ENCODE results near the gene THAP3.
"Not testable (repeated sequence)": the region's sequence is repeated elsewhere in the genome, so short reads cannot be mapped to it uniquely, and the experiment has no call there.

The THAP3 gene

DNA sequence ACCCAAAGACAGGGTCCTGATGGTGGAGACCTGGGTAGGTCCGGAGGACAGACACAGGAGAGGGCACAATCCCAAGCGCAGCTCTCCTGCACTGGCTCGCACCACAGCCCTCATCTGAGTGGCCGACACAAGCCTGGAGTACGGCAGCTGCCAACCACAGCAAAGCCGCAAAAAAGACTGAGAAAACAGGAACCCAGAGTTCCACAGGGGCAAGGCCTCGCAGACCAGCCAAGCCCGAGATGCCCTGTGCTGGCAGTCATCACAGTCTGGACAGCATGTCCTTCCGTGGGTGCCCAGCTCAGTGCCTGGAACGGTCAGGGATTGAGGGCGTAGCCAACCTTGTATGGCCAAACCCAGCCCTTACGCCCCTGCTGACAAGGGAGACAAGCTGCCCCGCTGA is 33.4 kb upstream of the THAP3 start:
- no peak for DNase-seq

DNA sequence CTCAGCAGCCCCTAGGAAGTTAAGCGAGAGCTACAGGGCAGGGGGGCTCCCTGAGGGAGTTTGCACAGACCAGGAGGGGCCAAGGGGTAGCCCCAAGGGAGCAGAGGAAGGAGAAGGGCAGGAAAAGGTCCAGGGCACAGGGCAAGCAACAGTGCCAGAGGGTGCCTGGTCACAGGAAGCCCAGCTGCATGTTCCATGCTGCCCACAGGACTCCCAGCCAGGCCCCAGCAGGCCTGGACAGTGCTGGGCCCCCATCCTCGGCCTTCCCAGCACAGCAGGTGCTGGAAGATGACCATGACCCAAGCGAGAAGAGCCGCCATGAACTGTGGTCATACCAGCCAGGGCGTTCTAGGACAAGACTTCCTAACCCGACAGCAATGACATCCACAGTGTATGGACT is 33.0 kb upstream of the THAP3 start:
- no peak for DNase-seq

DNA sequence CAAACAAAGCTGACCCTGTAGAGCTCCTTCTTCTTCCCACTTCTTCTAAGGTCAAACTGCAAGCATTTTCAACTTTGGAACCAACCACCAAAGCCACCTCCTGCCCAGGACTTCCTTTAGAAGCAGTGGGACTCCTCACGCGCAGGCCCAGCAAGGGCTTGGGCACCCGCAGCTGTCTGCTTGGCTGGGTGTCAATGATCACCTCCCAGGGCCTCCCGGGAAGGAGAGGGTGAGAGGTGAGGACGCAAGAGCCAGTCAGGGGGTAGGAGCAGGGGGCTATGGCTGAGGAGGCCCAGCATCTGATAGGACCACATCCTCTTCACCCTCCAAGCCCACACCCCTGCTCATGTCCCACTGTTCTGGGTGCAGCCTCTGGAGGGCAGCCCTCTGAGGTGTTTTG is 32.2 kb upstream of the THAP3 start:
- DNase-seq = no peak

DNA sequence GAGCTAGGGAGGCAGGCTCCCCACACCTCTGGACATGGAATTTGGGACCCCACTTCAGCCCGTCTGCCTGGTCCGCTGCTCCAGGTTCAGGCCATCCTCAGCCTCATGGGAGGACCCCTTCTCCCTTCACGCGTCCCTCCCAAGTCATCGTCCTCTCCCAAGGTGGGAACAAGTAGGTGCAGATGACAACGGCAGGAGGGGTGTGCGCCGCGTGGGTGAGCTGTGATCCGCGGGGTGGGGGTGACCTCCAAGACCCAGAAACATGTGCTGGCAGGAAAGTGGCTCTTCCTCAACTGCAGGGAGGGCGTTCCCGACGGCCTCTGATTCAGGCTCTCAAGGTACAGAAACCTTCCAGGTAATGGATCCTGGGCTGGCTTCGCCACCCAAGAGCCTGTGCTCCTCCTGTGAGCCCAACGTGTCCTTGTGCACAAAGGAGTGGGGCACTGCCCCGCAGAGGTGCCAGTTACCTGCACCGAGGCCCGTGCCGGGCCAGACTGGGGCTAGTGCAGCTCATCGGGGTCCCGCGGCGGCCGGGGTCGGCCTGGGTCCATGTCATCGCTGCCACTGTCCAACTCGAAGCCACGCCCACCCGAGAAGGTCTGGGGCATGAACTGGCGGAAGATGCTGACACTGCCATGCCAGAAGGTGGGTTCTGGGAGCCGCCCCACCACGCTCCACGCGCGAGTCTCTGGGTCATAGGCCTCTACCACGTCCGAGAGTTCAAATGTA is 31.6 kb upstream of the THAP3 start:
- DNase-seq = no peak

DNA sequence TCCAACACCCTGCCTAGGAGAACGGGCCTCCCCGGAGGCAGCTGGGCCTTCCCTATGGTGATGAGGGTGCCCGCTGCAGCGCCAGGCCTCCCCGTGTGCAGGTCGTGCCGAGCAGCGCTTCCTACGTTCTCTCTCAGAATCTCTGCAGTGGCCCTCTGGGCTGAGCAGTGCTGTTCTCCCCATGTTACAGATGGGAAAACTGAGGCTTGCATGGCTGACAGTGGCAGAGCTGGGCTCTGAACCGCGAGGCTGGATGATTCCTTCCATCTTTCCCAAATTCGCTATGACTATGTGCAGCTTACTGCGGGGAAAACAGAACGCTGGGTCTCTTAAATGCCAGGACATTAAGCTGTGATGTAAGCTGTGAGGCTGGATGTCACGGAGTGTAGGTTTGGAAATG is 30.9 kb upstream of the THAP3 start:
- no peak for DNase-seq

DNA sequence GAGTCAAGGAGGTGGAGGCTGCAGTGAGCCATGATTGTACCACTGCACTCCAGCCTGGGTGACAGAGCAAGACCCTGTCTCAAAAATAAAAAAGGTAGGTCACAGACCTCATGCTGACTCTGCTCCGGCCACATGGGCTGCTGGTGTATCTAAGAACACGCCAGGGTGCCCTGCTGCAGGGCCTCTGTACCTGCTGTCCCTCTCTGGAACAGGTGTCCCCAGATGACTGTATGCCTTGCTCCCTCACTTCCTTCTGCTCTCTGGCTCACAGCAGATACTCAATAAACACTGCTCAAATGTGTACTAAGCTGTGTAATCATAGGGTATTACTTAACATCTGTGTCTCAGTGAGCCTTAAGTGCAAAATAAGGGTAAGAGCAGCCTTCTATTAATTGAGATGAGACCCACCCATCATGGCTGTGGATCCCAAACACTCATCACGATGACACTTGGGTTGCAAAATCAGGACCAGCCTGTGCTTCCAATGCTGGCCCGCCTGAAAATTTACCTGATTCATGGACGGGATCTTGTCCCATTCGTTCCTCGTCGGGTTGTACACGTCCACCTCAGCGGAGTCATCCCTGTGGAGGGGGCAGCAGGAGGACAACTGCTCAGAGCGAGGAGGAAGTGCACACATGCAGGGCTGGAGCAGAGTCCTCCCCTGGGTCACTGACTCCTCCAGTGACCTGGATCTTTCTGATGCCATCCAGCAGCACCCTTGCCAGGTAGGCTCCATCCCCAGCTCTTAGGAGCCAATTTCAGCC is 29.5 kb upstream of the THAP3 start:
- DNase-seq = no peak

DNA sequence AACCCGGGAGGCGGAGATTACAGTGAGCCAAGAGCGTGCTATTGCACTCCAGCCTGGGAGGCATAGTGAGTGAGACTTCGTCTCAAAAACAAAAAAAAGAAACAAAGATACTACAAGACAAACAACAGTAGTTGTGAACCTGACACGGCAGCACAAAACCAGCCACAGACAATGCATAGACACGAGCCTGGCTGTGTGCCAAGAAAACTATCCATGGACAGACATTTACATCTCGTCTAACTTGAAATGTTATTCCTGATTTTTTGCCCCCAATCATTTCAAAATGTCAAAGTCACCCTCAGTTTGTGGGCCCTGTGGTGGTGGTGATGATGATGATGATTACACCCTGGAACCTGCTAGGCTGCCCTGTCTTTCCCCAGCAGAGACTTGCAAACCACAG is 28.3 kb upstream of the THAP3 start:
- no peak for DNase-seq

DNA sequence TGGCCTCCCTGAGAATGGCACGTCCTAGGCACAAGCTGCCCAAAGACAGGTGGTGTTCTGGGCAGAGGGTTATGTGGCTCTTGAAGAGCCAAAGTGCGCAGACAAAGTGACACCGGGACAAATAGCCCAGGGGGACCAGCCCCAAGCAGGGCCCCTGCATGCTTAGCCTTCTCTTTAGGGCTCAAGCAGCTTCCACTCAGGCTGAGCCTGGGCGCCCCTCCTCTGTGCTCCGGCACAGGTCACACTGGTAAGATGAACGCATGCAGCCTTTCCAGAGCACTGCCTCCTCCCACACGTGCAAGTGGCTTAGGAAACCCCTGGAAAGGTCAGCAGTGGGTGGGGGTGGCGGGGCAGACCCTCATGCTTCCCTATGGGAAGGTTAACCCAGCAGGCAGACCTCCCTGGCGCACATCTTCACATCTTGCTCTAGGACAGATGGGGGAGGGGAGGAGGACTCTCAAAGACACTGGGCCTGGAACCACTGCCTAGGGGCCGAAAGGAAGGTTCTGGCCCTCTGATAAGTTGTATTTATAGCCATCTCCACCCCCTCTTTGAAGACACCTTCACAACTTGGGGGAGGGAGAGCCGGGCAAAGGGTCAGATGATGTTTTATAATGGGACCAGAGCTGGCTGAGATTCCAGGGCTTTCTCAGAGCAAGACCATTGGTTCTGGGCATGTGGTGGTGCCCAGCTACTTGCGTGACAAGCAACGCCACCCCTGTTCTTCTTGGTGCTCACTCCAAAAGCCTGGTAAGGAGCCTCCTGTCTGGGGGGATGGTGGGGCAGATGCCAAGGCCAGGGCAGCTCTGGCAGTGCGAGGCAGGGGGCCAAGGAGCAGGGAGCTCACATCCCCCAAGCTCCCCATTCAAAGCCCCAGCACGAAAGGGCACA is 27.5 kb upstream of the THAP3 start:
- no peak for DNase-seq

DNA sequence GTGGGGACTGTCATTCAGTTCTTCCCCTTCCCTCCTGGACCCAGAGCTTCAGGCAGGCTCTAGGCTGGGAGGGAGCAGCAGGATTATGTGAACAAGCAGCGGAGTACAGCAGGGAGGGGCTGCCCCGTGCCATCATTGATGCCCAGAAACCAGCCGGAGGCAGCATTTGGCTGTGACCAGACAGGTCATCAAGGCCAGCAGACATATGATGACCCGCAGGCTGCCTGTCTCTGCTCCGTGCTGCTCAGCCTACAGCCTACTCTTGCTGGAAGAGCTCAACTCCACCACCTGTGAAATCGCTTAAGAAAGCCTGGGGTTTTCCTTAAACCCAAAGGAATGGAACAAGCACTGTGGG is 26.9 kb upstream of the THAP3 start:
- DNase-seq = no peak

DNA sequence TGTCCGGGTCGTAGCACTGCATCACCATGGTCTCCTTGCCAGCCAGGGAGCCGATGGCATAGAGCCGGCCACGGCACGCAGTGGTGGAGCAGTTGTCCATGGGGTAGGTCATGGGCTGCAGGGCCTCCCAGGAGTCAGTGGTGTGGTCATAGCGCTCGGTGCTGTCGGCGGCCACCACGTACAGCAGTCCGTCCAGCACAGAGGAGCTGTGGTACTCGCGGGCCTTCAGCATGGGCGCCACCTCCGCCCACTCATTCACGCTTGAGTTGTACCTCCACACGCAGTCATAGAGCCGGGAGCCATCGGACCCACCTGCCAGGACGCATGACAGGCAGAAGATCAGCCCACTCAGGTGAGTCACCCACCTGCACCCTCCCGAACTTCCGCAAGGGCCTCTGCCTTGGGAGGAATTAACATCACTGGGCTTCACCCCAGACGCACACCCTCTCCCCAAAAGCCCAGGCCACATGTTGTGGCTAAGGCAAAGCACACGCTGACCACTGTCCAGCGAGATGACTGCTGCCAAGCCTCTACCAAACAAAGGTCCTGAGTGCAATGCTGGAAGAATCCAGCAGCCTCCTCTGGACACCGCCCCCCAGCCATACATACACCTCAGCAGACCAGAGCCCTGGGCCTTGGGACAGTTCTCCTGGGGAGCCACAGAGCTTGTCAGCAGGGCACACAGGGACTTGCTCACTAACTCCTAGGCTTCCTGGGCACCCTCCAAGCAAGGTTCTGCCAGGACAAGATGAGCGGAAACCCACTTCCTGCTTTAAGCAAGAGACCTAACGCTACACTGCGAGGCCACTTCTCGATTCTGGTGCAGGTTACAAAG is 25.3 kb upstream of the THAP3 start:
- no peak for DNase-seq

DNA sequence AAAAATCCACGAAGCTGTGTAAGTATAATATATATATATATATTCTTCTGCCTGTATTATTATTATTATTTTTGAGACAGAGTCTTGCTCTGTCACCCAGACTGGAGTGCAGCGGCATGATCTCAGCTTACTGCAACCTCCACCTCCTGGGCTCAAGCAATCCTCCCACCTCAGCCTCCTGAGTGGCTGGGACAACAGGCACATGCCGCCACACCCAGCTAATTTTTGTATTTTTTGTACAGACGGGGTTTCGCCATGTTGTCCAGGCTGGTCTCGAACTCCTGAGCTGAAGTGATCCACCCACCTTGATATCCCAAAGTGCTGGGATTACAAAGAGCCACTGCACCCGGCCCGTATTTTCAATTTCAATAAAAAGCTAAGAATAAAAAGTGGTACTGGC is 24.7 kb upstream of the THAP3 start:
- DNase-seq = not testable (repeated sequence)

DNA sequence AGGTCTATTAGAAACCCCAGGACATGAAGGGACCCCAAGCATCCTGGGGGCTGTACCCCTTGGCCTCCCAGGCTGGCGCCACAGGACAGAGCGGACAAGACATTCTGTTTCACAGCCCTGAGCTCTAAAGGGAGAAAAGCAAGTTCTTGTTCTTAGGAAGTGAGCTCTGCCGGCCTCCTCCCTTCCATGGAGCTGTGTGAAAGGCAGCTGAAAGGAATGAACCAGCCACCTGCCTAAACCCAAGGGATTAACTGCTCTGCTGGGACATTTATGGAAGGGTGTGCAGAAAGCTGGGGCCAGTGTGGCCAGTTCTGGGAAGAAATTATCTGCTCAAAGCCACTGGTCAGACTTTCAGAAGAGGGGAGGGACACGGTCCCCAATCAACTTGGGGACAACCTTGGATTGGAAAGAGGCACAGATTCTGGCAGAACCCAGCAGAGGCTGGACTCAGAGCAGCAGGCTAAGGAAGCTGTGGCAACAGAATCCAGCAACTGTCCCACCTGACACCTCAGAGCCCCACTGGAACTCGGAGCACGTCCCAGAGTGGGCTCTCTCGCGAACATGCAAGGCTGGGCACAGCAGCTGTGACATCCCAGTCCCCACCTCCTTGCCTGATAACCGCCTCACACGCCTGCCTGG is 24.1 kb upstream of the THAP3 start:
- no peak for DNase-seq

DNA sequence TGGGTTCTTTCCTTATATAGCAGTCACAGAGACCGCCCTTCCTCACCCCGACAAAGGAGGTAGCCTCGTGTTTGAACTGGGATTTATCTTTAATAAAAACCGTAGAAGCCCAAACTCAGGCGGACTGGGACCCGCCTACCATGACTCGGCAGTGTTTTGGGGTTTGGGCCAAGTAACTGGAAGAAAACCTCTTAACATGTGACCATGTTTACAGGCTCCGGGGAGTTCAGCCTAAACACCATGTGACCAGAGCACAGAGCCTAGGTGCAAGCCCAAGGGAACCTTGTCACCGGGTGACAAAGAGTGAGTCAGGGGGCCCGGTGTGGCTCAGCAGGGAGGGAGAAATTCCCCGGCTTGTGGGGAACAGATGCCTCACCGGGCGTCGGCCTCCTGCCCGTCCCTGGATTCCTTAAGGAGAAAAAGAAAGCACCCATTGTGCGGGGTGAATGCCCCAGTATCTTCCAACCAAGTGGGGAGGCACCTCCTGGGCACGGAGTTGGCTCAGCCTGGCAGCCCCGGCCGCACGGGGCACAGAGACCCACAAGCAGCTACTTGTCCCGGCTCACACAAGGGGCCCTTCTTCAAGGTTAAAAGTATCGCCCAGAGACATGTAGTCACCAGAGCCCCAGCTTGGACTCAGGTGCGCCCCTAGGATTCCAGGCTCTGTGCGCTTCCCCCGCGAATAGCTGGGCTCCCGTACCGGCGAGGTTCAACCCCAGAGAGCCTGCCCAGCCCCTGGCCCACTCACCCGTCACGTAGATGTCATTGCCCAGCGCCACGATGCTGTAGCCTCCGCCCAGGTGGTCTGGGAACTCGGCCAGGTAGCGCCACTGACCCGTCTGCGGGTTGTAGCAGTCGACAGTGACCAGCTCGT is 23.4 kb upstream of the THAP3 start:
- peak; percentile 71 to 73 for DNase-seq

DNA sequence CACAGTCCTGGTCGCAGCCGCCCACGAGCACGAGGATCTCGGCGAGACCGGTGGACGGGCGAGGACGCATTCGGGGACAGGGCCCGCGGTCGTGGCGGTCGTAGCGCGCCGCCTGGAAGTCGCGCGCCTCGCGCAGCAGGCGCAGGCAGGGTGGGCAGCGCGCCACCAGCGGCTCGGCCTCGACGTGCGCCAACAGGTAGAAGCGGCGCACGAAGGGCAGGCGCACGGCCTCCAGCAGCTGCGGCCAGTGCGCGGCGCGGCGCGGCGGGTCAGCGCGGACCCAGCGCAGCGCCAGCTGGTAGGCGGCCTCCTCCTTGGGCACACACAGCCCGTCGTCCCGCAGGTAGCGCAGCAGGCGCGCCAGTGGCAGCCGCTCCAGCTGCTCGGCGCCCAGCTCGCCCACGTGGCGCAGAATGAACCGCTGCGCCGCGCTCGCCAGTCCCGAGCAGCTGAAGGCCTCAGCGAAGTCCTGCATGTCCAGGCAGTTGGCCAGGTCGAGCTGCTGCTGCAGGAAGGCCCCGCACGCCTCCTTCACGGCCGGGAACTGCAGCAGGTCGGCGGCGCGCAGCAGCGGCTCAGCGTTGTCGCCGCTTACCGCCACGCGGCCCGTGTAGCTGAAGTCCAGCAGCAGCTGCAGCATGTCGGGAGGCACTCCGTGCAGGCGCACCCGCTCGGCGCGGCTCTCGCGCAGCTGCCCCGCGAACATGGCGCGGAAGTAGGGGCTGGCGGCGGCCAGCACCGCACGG is 22.6 kb upstream of the THAP3 start:
- peak in 1 of 2 donors; percentile 62 for DNase-seq

DNA sequence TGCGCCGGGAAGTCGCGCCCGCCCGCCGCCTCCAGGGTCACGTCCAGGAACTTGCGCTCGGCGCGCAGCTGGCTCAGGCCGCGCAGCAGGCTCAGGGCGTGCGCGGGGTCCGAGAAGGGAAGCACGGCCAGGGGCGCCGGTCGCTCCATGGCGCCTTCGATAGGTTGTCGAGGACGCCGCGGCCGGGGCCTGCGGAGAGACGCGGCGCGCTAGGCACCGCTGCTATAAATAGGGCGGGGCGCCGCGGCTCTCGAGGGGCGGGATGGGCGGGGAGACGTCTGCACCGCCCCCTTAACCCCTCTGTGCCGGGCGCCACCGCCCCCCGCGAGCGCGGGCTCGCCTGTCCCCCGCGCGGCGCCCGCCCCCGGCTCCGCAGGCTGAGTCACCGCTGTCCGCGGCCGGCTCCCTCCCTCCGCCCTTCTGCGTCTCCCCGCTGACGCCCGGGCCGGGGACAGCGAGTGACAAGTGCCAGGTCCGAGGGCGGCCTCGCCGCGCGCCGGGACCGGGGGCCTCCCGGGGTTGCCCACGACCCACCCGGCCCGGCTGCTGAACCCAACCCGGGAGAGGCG is 21.9 kb upstream of the THAP3 start, which contains the start of gene KLHL21:
KLHL21 (minus strand) TSS at position 201 of the 569 bp plus-strand sequence; CDS start at position 149, 52 bp downstream.
- DNase-seq = peak; percentile 84 to 90

DNA sequence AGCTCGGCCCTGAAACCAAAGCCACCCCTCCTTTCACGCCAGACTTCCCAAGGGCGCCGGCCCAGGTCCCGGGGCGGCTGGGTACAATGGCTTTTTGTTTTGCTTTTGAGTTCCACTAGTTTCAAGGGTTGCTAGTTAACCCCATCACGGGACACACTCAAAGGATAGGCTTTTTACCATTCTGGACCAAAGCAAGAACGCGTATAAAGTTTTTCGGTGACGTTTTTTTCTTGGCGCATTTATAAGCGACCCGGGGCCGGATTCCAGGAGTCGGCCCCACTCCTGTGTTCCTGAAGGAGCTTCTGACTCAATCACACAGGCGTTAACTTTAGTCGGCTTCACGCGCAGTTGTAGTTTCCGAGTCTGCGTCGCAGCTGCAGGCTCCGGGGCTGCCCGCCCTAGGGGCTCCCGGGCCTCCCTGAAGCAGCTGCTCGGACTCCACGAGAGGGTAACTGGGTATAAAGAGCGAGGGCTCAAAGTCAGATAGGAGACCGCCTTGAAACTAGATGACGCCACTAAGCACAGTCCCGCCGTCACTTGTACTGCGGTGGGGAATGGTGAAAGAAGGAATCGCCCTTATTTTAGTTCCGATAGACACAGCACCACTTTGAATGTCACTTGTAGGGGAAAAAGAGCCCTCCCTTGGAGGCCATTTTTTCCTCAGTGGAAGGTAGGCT is 21.3 kb upstream of the THAP3 start:
- DNase-seq = peak; percentile 75 to 92

DNA sequence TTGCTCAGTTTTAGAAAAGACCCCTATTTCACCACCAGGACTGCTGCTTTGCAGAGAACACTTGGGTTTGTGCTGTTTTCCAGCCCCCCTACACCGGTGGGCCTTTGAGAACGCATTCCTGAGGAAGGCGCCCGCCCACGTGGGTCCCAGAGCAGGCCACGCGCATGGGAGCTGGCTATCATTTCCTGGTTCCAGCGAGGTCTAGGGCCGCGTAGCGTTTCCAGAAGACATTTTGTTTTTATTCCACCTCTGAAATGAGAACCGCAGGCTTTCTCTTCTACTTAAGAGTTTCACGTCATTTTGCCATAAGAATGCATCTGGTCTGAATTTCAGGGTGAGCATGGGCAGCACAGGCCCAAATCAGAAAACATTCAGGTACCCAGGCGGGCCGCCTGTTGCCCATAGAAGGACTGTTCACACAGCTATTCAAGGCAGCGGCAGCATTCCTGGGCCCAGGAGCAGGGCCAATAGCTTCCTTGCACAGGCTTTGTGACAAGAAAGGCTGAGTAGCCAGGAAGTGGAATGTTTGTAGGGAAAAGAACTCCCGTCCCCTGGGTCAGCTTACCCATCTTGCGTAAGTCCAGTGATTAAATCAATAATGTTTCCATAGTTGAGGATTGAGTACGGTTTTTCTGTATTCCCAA is 20.6 kb upstream of the THAP3 start:
- DNase-seq = peak; percentile 51 to 56

DNA sequence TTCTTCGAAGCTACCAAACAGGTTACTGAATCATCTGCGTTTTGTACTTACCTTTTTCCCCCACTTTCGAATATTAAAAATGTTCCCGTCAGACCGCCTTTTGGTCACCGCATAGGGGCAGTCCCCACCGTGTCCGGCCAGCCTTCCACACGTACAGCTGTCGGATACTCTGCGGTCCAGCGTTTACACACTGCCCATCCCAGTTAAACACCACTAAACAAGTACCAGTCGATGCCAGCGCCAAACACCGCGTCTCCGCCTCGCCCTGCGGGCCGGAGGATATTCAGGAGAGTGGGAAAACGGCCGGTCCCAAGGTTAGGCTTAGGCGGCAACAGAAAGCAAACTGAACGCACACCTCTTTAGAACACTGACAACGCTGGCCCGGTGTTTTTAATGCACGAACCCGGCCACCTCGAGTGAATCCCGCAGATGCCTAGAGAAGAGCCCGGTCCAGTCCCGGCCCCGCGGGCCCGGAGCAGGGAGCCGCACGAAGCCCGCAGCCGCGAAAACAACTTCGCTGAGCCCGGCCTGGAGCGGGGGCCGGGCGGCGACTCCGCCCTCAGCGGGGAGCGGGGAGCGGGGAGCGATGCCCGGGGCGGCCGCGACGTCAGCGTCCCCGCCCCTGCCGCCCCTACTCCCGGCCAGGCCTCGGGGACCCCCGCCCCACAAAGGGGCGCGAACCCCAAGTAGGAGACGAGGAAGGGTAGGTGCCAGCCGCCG is 11.9 kb upstream of the THAP3 start:
- DNase-seq = no peak
